Stimulated activated CD4-positive, alpha-beta T cell treated with anti-CD3 and anti-CD28 coated beads, Interleukin-12 subunit alpha, Interleukin-12 subunit beta, amount 100 ng/mL, for 48 hours (primary cell): ENCODE measurements around the gene YPEL4.
"Not testable (repeated sequence)": the region's sequence is repeated elsewhere in the genome, so short reads cannot be mapped to it uniquely, and the experiment has no call there.

Source experiments
- DNase-seq, 3 donors: peaks; one replicate each; pipeline ENCODE4 v3.0.0-alpha.2; 2020; ENCODE audit warnings: low read depth in 2 of 3, low spot score in 1 of 3

Gene YPEL4, protein sequence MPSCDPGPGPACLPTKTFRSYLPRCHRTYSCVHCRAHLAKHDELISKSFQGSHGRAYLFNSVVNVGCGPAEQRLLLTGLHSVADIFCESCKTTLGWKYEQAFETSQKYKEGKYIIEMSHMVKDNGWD

GRCh38 chr11:57649826-57650738 is at the start of gene YPEL4:
YPEL4 (minus strand) TSS chr11:57649912; CDS start chr11:57647107, 2,805 bp downstream.
- peak in 1 of 3 donors; percentile 41 for DNase-seq

DNA sequence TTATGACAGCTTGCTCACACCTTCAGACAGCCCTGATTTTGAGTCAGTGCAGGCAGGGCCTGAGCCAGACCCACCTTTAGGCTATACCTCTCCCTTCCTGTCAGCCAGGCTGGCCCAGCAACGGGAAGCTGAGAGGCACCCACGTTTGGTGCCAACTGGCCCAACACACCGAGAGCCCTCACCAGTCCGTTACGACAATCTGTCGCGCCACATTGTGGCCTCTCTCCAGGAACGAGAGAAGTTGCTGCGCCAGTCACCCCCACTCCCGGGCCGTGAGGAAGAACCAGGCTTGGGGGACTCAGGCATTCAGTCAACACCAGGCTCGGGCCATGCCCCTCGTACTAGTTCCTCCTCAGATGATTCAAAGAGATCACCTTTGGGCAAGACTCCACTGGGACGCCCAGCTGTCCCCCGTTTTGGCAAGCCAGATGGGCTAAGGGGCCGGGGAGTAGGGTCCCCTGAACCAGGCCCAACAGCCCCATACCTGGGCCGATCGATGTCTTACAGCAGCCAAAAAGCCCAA is 49.2 kb upstream of the YPEL4 start:
- no peak for DNase-seq

DNA sequence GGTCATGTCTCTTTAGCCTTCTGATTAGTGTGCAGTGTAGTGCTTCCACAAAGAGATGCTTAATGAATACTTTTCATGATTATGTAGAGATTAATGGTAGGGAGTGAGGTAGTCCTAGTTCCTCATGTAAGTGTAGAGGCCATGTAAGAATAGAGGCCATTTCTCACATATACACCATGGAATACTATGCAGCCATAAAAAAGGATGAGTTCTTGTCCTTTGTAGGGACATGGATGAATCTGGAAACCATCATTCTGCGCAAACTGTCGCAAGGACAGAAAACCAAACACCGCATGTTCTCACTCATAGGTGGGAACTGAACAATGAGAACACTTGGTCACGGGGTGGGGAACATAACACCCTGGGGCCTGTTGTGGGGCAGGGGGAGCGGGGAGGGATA is 40.8 kb upstream of the YPEL4 start:
- DNase-seq = not testable (repeated sequence)

DNA sequence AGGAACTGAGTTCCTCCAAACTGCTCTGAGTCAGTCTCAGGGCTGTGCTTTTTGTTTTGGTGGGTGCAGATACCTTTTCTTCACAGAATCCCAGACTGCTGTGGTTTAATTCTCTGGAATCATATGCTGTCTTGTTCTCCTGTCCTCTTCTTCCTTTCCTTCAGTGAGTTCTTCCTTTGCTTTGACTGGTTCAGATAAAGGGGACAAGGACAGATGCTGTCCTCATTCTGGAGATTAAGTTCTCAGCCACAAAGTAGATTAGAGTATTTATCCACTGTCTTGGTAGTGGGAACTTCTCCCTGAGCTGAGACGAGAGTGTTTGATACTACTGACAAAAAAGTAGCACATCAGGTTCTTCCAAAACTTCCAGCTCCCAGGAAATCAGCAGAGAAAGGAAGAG is 31.5 kb upstream of the YPEL4 start:
- no peak for DNase-seq

GRCh38 chr11:57680552-57680874 is 30.8 kb upstream of the YPEL4 start:
- DNase-seq = no peak

DNA sequence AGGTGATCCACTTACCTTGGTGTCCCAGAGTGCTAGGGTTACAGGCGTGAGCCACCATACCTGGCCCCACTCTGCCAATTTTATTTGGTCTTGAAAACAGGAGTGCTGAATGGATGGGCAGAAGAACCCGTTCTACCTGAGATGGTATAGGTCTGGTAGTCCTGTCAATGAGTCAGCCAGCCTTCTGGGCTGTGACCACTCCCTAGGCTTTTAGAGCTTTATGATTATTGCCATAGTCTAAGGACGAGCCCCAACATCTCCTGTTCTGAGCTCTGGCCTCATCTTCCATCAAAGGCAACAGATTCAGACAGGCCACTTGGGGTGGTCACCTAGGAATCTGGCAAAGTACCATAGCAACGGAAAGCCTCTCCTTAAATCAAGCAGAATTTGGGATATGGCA is 29.7 kb upstream of the YPEL4 start:
- no peak for DNase-seq

GRCh38 chr11:57675176-57675941 is 25.6 kb upstream of the YPEL4 start:
- DNase-seq = no peak

DNA sequence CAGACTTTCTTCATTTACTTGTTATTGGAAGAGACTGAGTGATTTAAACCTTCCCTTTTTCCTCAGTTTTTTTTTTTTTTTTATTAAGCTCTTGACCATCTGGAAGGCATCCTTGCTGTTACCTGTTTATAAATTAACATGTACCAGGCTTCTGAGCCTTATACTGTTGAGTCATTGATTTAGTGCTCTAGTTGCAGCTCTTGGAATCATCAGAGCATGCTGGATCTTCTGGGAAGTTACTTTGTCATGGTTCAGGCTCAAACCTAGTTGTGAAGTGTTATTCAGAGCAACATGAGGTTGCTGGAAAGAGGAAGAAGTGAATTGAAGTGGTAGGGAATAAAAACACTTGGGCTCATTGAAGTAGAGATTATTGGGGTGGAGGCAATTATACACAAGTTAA is 24.5 kb upstream of the YPEL4 start:
- no peak for DNase-seq

DNA sequence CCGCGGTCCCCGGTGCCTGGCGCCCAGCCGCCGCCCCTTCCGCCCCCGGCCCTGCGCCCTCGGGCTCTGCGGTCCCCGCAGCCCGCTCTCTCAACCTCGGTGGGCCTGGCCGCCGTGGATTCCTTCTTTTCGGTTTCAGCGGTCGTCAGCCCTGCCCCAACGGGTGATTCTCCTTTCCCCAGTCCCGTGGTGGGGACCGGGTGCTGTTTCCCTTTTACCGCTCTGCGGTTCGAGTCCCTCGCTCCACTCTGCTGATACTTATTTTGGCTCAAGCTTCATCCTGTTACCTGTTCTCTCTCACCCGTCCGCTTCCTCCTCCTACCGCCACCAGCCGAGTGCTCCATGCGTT is 18.7 kb upstream of the YPEL4 start:
- peak in 1 of 3 donors; percentile 37 for DNase-seq

DNA sequence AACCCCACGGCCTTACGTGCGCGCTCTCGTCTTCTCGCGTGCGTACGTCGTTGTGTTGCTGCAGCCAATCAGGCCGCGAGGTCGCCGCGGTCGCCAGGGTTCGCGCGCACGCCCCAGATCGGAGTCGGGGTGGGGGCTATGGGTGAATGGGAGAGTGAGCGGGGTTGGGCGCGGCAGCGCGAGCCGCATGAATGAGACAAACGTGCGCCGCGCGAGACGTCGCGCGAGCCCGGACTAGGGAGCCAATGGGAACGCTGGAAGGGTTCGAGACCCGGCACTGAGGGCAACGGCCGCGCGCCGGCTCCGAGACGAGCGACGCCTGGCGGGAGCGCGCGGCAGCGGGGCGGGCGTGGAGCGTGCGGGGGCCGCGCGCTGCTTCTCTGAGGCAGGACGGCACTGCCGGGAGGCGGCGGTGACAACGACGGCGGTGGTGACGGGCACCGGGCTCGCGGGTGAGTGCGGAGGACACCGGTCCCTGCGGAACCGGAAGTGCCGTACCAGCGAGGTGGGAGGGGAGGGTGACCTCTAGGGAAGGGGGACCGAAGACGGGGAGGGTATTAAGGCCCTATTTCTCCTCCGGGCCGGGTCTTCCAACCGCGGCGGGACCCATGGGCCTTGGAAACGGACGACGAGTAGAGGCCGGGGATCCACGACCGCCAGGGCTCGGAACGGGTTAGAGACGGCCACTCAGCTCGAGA is 18.2 kb upstream of the YPEL4 start, which contains the start of gene ZDHHC5:
Gene ZDHHC5, plus strand, starts transcription at position 379 of the 698 bp plus-strand sequence. CDS start 4,977 bp downstream, outside the sequence.
- peak; percentile 97 to 100 (median 99) for DNase-seq

DNA sequence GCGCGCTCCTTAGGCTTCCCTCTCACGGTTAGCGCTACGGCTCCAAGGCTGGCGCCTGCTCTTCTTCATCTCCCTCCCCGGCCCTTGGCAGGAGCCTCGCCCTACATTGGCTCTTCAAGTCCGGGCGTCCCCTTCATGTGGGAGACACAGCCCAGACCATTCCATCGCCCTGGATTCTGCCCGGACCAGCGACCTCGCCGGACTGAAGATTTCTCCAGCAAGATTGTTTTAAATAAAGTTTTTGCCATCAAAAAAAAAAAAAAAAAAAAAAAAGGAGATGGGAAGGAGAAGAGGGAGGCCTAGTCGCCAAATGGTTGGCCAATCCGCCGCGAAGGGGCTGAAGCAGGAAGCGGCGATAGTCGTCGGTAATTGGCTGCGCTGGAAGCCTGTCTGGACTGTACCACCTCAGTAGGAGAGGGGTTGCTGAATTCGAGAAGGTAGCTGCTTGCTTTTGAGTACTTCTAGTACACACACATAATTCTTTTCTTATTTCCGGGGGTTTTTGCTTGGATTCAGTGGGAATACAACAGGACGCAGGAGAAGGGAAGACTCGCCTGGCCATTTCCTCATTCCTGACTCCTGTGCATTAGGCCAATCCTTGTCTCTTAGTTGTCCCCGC is 17.5 kb upstream of the YPEL4 start:
- DNase-seq = peak; percentile 38 to 89 (median 87)

DNA sequence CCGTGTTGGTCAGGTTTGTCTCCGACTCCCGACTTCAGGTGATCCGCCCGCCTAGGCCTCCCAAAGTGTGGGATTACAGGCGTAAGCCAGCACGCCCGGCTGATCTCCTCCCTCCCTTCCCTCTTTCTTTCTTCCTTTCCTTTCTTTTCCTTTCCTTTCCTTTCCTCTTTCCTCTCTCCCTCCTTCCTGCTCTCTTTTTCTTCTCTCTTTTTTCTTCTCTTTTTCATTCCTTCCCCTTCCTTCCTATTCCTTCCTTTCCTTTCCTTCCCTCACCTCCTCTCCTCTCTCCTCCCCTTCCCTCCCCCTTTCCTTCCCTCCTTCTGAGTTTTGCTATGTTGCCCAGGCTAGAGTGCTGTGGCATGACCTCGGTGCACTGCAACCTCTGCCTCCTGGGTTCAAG is 14.3 kb upstream of the YPEL4 start:
- no peak for DNase-seq

- DNase-seq = no peak
These were observed 13.2 kb upstream of the YPEL4 start for GRCh38 chr11:57662893-57663292.

DNA sequence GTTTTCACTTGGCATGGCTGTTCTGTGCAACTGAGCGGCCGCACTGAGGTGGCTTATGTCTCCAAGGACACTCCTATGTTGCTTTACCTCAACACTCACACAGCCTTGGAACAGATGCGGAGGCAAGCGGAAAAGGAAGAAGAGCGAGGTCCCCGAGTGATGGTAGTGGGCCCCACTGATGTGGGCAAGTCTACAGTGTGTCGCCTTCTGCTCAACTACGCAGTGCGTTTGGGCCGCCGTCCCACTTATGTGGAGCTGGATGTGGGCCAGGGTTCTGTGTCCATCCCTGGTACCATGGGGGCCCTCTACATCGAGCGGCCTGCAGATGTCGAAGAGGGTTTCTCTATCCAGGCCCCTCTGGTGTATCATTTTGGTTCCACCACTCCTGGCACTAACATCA is 10.0 kb upstream of the YPEL4 start:
- DNase-seq = no peak

DNA sequence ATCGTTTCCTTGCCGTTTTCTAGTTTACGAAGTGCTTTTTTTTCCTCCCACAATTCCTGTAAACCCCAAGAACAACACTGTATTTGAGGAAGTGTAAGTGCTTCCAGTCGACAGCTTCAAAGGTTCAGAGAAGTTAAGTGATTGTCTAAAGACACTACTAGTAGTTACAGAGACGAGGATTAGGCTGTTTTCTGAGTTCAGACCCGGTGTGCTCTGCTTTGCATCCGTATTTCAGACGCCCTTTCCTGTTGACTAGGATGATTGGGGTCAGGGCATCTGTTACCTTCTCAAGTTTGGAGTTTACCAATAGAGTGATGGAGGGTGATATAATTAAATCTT is 8.3 kb upstream of the YPEL4 start:
- no peak for DNase-seq

DNA sequence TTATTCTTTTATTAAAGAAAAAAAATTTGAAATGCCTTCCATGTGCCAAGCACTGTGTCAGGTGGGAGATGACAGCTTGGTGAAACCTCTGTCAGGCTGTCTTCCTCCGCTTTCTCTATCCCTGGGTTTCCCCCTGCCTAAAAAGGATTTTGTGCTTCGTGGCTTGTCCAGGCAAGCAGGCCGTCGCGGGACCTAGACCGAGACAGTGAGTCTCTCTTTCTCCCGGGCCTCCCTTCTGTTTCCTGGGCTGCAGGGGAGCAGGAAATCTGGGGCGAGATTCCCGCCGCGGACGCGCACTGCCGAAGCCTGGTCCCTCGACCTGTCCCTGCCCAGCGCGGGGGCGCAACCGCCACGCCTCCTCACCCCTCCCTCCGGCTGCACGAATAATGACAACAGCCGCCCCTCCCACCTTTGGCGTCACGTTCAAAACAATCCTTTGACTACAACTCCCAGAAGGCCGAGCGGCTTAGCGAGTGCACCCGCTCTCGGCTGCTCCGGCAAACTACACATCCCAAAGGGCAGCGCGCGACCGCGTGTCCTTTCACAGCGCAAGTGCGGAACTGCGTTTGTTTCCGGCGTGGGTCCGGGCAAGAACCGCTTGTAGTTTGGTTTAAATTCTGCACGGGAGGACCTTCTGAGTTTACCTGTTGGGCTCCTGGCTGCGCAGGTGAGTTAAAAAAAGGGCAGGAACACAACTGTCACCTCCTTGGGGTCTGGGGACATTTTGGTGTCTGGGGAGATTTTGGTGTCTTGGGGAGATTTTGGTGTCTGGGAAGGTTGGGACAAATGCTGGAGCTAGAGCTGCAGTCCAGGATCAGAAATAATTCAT is 7.7 kb upstream of the YPEL4 start, which contains the start of gene CLP1:
Gene CLP1, plus strand, starts transcription at position 569 of the 829 bp plus-strand sequence. CDS start 1,715 bp downstream, outside the sequence.
- DNase-seq = peak; percentile 97 to 99 (median 98)

- DNase-seq = no peak
These were observed 7.1 kb upstream of the YPEL4 start for GRCh38 chr11:57656885-57657193.

DNA sequence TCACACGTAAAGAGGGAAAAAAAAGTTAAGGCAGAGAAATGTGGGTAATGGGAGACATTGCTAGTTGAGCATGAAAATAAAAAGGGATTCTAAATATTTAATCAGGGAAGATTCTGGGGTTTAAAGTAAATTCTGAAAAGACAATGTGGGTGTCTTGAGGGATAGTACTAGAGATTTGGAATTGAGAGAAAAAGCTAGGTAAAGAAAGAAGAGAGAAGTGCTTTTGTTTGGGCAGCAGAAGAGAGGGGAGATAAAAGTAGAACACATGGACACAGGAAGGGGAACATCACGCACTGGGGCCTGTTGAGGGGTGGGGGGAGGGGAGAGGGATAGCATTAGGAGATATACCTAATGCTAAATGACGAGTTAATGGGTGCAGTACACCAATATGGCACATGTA is 3.5 kb upstream of the YPEL4 start:
- DNase-seq = no peak

DNA sequence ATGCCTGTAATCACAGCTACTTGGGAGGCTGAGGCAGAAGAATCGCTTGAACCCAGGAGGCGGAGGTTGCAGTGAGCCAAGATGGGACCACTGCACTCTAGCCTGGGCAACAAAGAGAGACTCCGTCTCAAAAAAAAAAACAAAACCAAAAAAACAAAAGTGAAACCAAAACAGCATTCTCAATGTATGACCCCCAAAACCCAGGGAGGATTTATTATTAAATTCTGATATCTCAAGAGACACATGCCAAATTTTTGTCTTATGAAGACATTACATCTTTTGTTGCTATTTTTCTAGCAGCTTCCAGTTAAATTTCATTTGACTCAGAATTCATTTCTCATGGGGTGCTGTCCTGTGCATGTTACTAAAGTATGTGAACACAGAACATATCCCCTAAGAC is 3.0 kb upstream of the YPEL4 start:
- DNase-seq = no peak

GRCh38 chr11:57652230-57652629 is 2.5 kb upstream of the YPEL4 start:
- not testable (repeated sequence) for DNase-seq
